ENCODE measurements around the gene ATP10B.
A peak's percentile ranks its signal among the peaks of the same experiment; 100 is the strongest.

The ATP10B gene

DNA sequence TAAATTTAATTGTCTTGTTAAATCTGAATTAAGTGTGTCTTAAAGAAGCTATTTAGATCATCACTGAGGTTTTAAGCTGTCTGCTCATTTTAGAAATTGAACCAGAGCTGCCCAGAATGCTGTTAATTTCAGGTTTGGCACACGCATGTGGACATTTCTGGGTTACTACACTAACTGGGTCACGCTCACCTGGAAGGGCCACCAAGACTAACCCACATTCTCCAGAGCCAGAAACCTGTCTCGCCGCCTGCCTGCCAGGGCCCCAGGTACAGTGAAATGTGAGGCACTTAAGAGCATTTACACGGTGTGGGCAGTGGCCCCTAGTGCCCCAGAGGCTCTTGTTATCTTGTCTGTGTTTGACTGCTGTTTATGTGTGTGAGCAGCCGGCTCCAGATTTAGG, 46.6 kb downstream of the ATP10B start:
- no peak for DNase-seq

DNA sequence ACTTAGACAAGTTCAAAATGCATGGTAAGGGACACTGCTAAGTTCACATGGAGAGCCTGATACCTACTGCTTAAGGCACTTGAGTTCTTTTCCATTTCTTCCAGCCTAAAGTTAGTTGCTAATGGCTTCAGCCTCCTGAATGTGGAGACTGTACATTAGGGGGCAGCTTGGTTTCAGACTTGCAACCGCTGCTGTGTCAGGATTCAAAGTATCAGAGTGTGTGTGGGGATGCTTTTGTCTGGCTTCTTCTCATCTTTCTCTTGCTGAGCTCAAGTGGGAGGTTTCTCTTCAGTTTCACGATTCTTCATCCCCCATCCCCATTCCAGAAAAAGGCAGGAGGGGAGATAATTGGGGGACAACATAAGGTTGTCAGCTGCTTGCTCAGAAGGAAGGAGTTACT, 49.4 kb downstream of the ATP10B start:
- DNase-seq: no peak

DNA sequence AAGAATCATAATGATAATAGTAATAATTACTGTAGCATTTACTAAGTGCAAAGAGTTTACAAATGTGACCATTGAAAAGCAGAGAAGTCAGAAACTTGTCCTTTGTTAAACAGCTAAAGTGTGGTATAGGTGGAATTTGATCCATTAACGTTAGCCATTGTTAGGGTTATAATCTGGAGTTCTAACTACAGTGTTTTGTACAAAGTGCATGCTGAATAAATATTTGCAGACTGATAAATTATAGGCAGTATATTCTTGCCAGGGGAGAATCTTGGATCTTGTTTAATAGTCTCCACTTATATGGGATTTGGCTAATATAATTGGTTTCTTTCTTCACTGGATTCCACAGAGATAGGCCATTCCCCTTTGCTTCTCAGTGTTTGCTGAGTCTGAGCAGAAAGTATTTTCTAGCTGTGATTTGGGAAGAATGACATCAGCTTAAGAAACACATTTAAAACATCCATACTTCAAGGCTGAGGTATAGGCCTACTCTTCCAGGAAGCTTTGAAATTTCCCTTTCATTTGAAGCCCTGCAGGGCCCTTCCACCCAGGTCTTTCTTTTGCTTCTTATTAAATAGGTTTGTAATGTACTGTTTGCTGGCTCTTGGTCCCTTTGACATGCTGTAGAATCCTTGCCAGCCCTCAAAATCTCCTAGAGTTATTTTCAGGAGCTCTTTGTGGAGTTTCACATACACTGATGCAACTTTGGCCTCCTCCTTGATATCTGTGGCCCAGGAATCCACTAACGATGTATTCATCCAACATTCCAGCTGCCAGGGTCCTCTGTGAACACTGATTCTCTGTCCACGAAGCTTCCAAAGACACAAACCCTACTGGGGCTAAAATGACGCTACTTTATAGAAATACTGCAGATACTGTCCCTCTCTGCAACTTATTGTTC, 51.4 kb downstream of the ATP10B start:
- no peak for DNase-seq

DNA sequence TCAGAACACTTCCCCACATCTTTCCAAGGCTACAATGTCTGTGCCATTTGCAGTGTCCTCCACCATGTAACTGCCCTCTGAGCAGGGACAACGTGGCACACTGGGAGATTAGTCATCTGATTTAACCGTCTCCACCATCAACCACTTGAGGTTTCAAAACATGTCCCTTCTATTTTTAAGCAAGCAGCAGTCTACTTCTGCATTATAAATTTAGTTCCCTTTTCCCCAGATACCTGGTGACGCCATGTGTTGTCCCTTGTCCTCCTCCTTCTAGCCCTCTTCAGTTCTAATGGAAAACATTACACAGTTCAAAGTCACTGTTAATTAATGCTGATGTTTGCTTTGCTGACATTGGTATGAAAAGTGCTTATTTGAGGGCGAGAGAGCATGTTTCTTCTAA, 52.8 kb downstream of the ATP10B start:
- DNase-seq: no peak

DNA sequence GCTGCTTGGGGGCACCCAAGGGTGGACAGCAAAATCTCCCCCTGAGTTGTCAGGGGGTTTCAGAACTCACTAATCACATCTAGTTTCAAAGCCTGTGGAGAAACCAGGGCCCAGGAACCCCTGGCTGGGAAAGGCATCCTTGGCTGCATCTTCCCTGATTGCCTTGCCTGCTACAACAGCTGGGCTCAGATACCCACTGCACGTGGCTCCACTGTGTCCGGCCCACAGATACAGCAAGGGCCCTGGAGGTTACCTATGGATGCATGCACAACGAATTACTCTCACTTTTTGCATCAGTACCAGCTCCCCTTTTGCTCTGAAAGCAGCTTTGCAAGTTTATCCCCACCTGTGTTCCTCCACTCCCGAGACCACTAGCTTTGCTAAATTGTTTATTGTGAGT, 55.0 kb downstream of the ATP10B start:
- no peak for DNase-seq

DNA sequence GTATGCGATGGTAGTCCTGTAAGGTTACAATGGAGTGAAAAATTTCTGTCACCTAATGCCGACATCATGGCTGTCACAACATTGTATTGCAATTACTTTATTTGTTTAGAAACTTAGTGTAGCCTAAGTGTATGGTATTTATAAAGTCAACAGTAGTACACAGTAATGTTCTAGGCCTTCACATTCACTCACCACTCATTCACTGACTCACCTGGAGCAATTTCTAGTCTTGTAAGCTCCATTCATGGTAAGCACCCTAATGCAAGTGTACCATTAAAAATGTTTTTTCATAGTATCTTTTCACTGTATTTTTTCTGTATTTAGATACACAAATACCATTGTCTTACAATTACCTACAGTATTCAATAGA, 58.5 kb downstream of the ATP10B start:
- no peak for DNase-seq

DNA sequence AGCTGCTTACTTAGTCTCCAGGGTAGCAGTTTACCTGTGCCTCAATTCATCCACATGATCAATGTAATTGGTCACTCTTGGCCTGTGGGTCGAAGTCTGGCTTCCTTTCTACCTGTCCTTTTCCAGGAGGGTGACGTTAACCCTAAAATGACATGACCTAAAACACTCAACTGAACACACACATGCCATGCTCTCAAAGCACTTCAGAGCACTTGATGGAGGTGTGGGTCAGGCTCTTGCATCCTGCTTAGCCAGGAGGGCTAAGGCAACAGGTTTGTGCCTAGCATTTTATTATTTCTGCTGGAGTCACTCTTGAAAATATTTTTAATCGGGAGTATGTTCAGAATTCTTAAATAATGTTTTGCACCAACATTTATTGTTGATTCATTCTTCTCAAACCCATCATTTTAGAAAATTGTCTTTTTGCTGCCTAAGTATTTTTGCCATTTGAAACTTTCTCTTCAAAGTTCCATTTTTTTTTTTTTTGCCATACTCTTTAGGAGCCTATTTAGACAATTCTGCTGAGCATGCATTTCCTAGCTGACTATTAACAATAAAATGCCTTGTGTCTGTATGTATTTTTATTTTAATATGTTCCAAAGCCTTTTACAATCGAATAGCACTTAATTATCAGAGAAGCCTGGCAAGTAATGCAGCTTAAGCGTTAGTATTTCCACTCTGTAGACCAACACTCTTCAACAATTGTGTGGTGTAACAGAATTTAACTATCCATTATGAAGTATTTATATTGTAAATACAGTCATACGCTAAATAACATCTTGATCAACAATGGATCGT, 59.1 kb downstream of the ATP10B start:
- no peak for DNase-seq

DNA sequence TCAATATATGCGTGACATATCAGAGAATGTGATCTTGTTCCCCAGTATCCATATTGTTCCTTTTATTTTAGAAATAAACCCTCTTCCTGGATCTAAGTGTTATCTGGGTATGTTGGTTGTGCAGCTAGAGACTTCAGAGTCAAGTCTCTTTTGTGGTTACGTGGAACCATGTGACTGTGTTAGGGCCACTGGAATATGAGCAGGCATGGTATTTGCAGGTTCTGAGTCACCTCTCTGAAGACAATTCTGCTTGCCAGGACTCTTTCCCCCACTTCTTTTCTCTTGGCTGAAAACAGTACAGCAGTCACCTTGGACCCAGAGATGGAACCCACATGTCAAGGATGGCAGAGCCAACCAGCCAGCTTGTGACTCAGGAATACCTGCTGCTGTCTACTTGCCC, 59.7 kb downstream of the ATP10B start:
- DNase-seq: no peak

DNA sequence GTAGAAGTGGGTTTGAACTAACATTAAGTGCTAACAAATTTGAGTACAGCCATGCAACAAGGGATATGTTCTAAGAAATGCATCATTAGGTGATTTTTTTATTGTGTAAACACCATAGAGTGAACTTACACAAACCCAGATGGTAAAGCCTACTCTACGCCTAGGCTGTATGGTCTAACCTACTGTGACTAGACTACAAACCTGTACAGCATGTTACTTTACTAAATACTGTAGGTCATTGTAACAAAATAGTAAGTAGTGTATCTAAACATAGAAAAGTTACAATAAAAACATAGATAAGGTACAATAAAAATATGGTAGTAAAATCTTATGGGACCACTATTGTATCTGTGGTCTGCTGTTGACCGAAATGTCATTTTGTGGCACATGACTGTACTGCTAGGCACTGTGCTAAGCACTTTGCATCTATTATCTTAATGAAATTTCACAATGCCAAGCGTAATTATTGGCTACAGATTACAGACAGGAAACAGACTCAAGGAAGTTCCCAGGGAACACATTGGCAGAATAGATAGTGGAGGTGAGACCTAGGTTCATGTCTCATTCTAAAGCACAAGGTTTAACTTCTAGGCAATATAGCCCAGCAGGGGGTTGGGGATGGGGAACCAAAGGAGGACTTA, 62.7 kb downstream of the ATP10B start:
- DNase-seq: no peak

DNA sequence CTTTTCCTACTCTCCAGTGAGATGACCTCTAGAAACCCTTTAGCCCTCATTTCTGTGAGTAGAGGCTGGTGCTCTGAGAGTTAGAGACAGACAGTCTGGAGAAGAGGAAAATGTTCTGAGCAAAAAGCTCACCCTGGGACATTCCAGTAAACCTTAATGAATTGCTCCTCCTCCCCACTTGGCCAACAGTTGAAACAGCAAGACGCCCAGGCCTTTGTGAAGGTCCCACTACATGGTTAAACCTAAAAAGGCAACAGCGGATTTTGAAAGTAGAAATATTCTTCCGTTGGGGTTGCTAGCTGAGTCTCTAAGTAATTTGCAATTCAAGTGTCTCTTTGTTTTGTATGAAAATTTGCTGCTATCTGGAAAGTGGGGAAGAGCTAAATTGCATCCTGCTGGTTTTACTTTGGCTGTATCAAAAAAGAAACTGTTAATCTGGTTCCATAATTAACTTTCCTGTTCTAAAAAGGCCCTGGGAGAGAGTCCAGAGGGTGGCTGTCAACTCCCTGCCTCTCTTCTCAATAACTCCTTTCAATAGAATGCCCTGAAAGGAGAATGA, 63.8 kb downstream of the ATP10B start:
- no peak for DNase-seq

DNA sequence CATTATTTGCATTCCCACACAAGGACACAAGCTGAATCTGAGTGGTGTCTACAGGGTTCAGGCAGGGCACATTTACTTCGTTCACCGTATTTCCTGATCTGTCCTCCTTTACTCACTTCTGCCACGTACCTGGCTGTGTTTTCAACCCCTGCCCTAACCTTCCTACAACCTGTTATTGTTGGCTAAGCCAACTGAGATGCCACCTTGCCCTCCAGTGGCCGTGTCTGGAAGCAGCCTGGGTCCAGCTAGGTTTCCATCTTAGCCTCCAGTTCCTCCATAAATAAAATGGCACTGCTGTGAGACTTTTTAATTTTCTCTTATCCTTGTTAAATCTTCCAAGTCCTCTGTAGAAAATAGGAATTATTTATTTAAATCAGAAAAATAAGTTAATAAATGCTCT, 64.8 kb downstream of the ATP10B start:
- no peak for DNase-seq

DNA sequence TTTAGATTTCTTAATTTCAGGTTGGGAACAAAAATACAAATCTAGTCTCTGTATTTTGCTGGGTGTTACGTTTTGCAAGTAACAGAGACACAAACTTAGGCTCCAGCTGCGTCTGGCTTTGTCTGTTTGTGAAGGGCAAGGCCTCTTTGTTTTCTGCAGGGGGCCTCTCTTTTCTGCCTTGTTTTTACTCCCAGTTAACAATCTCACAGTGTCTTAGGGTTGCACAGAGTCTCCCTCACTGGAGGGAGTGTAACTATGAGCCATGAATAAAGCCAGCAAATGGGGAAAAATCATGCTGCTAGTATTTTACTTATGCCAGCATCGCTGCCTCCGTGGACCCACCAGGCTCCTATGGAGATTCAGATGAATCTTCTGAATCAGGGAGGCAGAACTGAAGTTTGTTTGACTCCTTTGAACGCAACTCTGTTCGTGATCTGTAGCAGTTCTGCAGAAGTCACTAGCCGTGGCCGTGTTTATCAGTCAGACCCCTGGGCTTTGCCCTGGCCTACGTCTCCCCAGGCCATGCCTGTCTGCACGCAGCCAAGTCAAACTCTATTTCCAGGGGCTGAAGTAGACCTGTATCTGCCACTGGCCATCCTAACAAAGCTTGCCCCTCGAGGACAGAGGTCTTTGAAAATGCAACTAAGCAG, 77.2 kb downstream of the ATP10B start:
- no peak for DNase-seq

DNA sequence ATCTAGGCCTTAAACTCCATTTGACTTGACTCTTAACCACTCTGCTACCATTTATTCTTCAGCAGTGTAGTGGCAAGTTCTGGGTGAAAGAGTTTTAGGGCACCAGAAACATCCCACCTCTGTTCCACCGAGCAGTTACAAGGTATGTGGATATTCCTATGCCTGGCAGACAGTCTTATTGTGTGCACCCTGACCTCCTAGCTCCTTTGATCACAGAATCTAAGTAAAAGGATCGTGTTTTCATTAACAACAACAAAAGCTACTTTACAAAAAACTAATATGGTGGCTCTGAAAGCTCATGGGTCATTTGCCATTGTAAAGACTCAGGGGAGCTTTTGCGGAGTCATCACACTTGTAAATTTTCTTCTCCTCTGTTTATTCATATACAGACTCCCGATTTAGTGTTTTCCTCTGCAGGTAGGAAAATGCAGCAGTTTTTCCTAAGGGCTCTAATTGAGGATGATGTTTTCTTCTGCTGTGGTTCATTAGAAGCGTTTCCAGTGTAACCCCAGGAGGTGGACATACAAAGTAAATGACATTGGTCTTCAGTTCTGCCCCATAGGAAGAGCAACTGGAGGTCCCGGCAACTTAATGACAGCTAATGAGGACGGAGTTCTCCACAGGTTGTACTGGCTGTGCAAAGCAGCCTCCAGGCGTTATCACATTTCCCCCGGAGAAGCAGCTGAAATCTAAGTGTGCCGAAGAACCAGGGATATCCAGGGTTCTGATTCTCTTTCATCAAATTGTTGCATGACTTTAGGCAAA, 78.2 kb downstream of the ATP10B start:
- no peak for DNase-seq

DNA sequence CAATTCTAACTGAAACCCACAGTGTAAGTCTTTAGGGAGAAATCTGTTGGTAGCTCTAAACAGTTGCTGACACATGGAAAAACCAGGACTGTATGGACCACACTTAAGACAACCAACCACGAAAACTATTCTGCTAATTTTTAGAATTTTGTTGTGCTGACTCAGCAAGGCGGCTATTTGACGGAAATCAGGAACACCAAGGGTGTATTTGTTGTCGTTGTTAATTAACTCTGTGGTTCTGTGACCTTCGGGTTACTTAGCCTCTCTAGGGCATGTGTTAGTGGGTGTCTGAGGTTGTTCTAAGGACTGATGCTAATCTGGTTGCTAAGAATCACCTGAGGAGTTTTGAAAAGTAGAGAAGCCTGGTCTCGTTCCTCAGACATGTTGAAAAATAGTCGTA, 79.2 kb downstream of the ATP10B start:
- DNase-seq: no peak

DNA sequence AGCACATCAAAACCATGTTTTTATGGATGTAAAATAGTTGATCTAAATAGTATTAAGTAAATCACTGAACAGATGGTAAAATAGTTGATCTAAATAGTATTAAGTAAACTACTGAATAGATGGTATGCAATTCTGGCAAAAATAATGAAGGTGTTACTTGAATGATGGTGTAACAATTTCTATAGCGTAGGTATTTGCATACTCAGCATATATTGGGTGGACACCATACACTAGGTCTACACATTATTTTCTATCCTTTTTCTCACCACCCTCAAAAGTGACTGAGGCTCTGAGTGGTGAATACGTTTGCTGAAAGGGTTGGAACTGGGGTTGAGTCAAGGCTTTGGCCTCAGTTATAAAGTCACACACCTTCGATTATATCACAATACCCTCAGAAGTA, 81.3 kb downstream of the ATP10B start:
- no peak for DNase-seq

DNA sequence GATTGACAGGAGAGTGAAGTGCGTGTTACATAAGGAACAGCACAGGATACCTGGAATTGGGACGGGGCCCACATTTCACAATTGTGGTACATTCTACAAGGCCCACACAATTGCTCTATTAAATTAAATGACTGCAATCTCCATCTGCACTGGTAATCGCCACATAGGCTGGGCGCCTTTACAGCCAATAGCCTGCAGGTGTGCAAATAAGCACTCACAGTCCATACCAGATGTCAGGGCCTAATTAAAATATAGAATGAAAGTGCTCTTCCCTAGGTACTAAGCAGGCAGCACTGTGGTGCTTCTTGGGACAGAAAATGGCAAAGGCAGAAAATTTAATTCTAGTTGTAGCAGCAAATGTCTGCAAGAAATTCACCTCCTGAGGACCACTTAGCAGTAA, 82.7 kb downstream of the ATP10B start:
- DNase-seq: peak; percentile 32

DNA sequence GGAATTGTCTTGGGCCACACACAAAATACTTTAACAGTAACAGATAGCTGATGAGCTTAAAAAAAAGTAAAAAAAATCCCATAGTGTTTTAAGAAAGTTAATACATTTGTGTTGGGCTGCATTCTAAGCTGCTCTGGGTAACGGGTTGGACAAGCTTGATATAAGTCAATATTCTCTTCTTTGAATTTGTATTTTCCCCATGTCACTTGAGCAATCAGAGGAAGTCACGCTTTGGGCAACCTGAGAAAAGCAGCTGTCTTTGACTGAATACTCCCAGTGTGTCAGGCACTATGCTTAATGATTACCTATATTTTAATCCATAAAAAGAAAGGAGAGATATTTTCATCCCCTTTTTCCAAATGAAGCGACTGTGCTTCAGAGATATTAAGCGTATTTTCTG, 84.9 kb downstream of the ATP10B start:
- DNase-seq: no peak

DNA sequence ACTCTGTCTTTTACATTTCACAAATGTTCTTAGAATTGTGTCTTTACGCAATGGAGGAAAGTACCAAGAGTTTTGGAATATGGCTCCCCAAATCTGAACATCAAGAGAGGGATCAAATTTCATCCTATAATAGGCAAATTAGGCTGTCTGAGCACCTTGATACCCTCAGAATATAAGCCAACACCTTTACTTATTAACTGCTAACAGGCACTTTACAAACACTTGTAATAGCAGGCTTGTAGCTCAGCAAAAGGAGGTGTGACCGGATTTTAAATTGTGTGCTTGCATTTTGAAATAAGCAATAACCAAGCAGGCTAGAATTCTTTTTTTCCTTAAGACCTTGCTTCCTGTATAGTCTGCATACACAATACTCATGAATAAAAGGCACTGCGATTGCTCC, 92.0 kb downstream of the ATP10B start:
- no peak for DNase-seq

DNA sequence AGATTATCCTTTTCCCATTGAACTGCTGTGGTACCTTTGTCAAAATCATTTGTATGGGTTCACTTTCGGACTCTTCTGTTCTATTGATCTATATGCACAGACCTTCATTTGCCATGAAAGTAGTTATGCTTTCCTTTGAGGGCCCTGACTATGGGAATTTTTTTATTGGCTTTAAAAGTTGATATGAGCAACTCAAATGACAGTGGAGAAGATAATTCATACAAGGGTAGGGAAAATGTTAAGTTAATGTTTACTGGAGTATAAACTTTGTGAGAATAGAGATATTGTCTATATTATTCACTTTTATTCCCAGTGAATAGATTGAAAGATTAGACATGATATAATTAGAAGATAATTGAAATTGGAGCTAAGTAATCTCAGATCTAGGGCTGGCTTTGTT, 94.8 kb downstream of the ATP10B start:
- no peak for DNase-seq

DNA sequence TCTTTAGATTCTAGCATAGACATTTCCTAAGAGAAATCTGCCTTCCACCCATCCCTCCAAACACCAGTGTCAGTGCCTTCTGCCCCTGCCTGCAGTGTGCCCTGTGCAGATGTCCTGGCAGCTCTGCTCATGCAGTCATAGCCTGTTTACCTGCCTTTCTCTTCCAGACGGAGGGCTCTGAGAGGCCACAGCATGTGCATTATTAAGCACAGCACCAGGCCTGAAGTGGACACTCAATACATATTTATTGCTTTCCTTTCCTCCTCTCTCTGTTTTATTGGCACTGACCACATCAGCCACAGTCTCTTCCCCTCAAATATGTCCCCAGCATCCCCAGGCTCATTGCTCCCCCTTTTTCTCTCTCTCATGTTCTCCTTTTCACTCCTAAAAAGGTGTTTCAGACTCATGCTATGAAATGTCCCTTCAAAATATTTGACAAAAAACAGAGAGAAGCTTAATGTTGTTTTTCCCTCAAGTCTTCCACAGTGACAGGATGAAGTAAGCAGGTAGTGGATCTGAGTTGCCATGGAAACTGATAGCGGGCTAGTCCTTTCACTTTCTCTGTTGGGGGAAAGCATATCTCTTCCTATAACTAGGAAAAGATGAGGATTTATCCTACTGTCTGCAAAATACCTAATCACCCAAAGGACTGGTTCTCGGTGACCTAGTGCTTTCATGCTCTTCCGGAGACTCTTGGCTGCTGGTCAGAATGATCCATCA, 100.9 kb downstream of the ATP10B start:
- DNase-seq: no peak

DNA sequence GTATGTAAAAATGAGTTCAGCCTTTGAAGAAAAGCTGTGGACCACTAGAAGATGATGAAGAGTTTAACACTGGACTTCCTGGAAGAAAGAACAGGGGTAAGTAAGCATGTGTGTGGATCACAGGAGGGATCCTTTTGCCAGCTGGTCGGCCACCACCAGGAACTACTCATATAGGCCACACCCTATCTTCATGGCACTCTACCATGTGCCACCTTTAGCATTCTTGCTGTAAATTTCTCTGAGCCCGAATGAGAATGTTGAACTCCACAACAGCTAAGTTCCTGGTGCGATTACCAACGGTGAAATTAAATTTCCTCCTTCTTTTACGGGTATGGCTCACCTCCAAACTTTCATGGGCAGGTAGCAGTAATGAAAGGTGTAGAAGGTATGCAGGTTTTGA, 102.3 kb downstream of the ATP10B start:
- DNase-seq: no peak

DNA sequence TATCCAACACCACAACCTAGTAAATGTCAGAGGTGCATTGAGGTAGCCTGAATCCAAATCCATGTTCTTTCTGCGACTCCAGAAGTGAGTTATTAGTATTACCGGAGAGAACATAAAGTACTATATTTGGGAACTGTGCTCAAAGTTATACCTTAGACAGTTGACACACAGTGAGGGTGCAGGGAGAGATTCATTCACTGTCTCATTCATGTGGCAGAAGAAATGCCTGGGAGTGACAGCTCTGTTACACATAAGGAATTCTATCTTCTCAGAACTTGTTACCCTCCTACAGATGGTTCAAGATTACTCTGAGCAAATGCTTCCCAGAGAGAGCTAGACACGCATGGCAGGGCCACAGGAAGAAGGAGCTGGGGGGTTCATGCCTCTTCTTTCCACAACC, 103.0 kb downstream of the ATP10B start:
- DNase-seq: no peak
